A204.1 (cell line): ENCODE measurements around the gene PRM2.

Experiments
- FAIRE-seq: peaks from 2 replicates; lab custom pipeline; 2012; peaks lifted over from hg19 to GRCh38; lab: Jason Lieb, UNC

The PRM2 gene, protein sequence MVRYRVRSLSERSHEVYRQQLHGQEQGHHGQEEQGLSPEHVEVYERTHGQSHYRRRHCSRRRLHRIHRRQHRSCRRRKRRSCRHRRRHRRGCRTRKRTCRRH

DNA sequence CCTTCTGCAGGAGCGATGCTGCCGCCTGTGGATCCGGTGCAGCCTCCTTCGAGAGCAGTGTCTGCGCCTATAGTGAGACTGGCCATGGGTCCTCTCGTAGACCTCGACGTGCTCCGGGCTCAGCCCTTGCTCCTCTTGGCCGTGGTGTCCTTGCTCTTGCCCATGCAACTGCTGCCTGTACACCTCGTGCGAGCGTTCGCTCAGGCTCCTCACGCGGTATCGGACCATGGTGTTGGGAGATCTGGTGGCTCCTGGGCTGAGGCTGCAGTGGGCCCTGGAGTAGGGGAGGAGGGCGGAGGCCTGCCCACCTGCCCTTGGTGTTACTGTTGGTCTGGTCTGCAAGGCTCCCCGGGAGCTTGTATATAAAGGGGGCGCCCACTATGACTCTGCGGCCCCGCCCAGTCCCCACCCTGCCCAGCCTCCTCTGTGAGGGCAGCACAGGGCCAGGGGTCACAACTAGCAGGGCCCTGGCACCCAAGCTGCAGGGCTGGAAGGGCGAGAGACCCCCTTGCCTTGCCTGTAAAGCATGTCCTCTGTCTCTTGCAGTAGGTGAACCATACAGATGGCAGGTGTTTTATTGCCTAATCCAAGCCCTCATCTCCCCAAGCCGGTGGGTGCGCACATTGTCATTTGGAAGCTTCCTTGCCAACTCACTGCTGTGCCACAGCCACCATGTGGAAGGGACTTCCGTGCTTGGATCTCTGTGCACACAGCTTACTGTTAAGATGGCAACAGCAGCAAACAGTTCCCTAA, at the start of gene PRM2:
PRM2 (minus strand) TSS at position 338 of the 753 bp plus-strand sequence; CDS start at position 228, 110 bp downstream.
- no peak for FAIRE-seq

DNA sequence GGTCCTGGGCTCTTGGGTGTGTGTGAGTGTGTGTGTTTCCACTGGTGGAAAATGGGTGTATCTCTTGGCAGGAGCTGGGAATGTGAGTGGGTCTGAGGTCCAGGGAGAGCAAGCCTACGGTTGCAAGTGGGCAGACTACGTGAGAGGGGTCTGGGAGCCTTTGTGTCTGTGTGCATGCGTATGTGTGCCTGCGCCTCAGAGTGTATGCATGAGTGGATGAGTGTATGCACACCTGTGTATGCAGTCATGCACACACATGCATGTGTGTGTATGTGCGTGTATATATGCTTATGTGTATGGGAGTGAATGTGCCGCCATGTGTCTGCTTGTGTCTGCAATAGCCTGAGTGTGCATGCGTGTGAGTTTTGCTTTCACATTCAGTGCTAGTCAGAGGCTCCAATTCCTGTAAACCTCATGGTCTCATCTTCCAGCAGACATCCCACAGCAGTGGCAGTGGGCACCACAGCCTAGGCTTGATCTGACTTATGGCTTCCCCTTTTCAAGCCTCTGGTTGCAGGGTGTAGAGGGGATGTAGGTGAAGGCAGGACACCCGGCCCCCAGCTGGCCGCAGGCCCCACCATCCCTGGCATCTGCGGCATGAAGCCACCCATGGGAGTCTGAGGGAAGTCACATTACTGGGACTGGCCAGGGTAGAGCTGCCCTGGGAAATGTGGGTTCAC, 49.3 kb upstream of the PRM2 start:
- FAIRE-seq = no peak

DNA sequence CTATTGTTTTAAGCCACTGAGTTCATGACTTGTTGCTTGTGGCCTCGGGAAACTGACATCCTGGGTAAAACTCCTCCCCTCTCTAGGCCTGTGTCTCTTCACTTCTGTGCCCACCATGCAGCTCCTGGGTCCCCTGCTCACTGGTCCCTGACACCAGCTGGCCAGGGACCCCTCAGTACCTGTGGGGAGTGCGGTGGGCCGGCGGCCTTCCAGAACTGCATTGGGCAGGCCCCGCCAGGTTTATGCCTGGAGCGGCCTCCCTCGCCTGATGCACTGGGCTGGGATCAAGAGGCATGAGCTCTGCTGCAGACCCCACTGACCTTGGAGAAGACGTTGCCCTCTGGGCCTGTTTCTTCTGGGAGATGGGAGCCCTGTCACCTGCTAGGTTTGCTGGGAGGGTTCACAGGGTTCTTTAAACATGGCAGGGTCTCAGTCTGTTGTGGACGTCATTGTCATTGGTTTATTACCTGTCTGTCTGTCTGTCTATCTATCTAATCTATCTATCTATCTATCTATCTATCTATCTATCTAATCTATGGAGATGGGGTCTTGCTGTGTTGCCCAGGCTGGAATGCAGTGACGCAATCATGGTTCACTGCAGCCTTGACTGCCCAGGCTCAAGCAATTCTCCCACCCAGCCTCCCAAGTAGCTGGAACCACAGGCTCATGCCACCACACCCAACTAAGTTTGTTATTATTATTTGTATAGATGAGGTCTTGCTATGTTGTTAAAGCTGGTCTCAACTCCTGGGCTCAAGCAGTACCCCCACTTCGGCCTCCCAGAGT, 47.5 kb upstream of the PRM2 start:
- no peak for FAIRE-seq

DNA sequence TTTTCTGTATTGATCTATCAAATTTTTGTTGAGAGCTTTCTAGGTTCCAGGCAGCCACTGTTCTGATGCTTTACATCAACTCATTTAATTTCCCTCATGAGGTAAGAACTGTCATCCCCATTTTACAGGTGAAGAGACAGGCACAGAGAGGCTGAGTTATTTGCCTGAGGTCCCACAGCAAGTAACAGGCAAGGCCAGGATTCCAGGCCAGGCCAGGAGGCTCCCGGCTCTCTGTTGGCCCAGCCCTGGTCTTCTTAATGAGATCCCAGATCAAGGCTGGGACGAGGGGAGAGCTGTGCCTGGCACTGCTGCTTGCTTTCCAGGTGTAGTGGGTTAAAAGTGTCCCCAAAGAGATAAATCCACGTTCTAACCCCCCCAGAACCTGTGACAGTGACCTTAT, 46.5 kb upstream of the PRM2 start:
- no peak for FAIRE-seq

DNA sequence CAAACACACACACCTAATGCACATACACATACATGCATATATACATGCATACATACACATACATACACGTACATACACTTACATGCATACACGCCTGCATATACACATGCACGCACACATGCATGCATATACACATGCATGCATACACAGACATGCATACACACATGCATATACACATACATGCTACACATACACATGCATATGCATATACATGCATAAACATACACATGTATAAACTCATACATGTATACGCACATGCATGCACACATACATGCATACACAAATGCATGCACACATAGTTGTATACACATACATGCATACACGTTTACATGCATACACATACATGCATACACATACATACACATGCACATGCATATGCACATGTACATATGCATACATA, 45.4 kb upstream of the PRM2 start:
- no peak for FAIRE-seq

DNA sequence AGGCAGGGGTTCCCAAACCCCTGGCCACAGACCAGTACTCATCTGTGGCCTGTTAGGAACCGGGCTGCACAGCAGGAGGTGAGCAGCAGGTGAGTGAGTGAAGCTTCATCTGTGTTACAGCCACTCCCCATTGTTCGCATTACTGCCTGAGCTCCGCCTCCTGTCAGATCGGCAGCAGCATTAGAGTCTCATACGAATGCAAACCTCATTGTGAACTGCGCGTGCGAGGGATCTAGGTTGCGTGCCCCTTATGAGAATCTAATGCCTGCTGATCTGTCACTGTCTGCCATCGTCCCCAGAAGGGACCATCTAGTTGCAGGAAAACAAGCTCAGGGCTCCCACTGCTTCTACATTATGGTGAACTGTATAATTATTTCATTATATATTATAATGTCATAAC, 43.9 kb upstream of the PRM2 start:
- FAIRE-seq = no peak

DNA sequence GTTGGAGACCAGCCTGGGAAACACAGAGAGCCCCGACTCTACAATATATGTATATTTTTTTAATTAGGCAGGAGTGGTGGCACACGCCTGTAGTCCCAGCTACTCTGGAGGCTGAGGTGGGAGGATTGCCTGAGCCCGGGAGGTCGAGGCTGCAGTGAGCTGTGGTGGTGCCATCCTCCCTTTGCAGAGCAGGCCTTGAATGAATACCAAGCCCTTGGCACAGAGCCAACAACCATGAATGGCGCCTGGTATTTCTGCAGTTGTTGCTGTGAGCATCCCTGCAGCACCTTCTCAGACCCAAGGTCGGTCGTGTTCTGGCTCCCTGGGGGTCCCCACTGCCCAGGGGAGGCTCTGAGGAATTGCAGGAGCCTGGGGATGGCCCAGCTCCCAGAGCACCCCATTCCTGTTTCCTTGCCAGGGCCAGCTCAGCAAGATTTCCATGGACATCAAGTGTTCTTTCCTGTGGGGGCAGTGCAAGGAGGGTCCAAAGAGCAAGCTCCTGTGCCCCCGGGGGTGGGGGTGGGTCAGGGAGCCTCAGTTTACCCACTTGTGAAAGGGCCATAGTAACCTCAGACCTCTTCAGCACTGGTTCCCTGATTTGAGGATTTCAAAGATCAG, 43.4 kb upstream of the PRM2 start:
- FAIRE-seq = no peak

DNA sequence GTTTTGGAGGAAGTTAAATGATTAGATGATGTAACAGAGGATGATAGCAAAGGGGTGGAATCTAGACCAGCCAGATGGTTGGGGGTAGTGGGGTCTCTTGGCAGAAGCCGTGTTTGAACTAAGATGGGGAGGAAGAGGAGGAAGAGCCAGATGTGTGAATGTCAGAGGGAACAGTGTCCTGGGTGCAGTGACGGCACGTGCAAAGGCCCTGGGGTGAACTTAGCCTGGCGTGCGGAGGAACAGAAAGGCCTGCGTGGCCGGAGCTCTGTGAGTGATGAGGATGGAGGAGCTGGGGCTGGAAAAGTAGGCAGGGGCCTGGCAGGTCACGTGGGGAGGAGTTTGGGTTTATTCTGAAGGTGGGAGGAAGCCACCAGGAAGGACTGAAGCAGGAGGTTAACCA, 42.5 kb upstream of the PRM2 start:
- no peak for FAIRE-seq

DNA sequence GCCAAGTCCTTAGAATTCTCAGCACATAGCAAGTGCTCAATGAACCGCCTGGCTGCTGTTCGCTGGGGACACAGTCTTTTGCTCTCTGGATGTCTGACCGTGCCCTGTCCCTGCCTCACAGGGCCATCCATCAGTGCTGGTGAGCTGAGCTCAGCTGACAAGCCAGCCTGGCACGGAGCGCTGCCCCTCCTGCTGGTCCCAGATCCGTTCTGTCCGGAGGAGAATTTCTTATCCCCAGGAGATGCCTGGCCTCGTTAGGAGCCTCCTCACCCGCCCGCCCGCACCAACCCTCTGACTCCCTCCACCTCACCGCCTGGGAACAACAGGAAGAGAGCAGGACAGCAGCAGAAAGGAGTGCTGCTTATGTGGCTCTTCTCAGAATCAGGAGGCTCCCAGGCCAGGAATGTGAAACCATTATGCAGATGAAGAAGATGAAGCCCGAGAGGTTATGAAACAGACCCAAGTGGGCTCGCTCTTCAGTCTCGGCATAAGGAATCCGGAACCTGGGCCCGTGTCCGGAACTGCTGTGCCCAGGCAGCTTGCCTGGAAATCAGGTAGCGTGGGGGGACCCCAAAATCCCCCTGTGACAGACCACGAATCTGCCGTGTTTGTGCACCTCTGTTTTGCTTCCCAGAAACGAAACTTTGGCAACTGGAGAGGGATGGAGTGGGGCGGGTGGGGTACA, 40.2 kb upstream of the PRM2 start:
- FAIRE-seq = no peak

DNA sequence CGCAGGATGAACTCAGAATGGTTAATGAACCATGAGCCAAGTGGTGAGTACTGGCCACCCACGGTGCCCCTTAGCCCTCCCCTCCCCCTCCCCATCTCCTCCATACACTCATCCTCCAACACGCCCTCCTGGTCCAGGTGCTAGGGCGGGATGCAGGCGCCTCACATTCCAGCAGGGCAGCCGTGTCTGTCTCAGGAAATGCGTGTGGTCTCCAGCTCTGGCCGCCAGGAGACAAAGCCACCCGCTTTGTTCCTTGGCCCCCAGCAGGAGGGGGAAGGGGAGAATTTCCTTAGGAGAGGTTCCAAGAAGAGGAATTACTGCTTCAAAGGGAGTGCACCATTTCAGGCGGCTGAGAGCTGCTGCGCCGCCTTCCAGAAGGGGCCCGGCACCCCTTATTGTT, 39.2 kb upstream of the PRM2 start:
- FAIRE-seq = no peak

DNA sequence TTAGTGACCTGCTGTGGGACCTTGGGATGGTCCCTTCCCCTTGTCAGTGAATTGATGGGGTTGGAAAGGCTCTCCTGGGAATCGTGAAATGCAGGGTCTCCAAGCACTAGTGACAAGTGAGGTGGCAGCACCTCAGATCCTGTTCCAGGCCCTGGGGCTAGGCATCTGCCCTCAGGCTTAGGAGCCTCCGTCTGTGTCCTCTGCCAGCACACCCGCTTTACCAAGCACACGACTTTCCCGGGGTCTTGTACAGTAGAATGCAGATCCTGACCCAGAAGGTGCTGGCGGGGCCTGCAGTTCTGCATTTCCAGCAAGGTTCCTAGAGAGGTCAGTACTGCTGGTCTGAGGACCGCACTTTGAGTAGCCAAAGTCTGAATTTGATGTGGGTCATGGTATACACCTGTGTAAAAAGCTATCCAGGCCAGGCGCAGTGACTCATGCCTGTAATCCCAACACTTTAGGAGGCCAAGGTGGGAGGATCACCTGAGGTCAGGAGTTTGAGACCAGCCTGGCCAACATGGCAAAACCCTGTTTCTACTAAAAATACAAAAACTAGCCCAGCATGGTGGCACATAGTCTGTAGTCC, 38.1 kb upstream of the PRM2 start:
- FAIRE-seq = no peak

DNA sequence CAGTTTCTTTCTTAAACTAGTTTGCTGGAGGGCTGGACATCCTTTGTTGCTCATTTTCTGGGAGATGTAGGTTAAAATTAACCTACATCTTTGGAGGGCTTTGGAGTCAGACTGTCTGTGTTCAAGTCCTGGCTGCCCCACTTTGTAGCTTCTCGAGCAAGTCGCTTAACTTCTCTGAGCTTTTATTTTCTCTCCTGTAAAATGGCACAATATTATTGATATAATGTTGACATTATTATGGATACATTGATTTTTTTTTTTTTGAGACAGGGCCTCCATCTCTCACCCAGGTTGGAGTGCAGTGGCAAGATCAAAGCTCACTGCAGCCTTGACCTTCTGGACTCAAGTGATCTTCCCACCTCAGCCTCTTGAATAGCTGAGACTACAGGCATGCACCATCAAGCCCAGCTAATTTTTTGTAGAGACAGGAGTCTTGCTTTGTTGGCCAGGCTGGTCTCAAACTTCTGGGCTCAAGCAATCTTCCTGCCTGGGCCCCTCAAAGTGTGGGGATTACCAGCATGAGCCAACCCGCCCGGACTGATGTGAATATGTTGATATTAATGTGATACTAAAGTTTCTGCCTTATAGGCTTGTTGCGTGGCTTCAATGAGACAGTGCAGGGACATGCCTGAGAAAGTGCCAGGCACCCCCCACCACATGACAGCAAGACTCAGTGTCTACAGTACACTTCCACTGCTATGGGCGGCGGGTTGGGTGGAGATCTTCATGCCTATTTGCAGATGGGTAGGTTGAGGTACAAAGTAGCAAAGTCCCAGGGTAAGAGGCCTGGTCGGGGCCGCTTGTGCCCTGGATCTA, 37.4 kb upstream of the PRM2 start:
- FAIRE-seq = no peak

DNA sequence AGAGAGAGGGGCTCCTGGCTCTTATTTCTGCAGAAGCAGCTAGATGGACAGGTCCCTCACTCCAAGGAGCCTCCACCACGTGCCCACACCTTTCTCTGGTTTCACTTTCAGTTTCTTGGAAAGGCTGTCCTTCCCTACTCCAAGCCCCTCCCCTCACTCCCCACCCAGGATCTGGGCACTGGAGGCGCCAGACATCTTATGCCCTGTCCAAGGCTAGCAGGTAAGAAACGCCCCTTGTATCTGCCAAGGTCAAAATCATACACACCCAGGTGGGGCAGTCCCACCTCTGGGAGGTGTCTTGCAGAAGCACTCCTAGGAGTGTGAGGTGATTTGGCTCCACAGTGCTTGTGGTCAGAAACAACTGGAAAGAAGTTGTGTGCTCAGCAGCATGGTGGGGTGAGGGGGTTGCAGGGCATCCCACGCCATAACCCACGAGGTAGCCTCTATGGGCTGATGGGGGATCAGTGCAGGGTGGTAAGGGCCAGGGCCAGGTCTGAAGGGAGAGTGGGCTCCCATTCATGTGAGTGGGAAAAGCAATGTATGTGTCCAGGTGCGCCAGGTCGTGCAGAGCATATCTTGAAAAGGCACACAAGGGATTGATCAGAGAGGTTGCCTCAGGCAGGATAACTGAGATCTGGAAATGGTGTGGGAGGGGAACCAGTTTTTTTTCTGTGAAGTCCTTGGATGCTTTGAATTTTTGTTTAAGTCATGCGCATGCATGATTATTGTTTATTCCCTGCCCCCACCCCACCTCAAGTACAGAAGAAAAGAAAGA, 36.6 kb upstream of the PRM2 start:
- no peak for FAIRE-seq

DNA sequence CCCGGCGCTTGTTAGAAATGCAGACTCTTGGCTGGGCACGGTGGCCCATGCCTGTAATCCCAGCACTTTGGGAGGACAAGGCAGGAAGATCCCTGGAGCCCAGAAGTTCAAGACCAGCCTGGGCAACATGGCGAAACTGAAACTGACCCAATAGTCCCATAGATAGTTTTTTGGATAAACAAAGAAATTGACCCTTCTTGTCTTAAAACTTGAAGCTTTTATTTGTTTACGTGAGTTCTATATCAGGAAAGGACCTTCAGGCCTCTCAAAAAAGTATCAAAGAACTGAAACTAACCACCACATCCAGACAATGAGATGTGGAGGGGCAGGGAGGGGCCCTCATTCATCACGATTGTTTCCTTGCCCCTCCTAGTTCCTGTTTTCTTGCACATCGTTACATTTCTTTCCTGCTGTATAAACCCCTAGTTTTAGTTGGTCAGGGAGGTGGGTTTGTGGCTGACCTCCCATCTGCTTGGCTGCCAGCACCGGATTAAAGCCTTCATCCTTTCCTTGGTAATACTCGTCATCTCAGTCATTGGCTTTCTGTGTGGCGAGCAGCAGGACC, 34.8 kb upstream of the PRM2 start:
- FAIRE-seq = no peak

DNA sequence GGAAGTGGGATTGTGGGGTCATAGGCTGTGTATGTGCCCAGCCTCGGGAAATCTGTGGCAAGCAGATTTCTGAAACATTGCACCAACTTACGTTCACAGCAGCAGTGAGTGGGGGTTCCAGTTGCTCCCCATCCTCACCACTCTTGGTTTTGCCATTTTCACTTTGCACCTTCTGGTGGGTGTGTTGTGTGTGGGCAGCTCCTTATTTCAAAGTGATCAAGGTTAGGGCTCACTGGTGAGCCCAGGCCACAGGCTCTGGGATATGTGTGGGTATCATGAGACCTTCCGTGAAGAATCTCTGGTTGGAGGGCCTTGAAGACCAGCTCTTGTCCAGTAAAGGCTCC, 34.3 kb upstream of the PRM2 start:
- no peak for FAIRE-seq

DNA sequence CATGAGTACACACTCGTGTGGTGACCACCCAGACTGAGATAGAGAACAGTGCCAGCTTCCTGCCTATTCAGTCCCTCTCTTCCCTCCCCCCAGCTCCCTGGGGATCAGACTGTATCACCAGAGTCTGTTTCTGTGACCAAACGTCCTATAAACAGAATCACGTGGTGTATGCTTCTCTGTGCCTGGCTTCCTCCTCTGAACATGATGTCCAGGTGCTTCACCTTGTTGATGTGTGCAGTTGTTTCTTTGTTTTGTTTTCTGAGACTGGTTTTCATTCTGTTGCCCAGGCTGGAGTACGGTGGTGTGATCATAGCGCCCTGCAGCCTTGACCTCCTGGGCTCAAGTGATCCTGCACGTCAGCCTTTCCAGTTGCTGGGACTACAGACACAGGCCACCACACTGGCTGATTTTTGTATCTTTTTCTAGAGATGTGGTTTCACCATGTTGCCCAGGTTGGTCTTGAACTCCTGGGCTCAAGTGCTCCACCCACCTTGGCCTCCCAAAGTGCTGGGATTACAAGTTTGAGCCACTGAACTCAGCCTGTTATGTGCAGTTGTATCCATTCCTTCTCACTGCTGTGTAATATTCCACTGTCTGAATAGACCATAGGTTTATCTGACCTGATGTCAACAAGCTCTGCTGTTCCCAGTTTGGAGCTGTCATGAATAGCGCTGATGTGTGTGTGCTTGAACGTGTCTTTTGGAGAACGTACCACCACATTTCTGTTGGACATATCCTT, 33.8 kb upstream of the PRM2 start:
- FAIRE-seq = no peak

DNA sequence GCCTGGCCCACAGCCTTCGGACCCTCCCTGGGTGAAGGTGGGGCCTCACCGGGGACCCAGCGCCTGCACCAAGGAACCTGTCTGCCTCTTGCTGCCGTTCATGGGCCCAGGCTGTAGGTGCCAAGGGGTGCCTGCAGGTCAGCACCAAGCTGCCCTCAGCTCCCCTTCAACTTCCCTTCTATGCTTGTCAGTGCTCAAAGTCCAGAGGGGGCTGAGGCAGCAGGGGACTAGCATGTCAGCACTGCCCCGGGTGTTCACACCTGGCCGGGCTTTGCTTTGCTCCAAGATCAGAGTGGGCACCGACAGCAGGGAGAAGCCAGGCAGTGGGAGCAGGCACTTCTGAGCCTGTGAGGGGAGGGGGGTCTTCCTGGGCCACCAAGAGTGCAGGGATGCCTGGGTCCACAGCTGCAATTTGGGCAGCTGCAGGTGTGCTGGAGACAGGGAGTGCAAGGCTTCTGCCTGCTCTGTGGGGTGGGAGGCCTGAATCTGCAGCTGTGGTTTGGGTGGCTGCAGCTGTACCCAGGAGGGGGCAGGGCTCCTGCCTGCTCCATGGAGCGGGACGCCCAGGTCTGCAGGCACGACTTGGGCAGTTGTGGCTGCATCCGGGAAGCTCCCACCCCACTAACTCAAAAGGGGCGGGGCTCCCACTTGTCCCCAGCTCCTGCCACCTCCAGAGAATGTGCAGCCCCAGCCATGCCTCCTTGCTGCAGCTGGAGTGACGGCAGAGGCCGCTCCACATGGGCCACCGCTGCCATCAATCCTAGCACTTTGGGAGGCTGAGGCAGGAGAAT, 32.4 kb upstream of the PRM2 start:
- no peak for FAIRE-seq
